Stimulated activated naive CD4-positive, alpha-beta T cell treated with Interleukin-2 at 50 U/mL for 16 hours (primary cell): ENCODE data around the gene CALML5.

ENCODE experiments used
- DNase-seq: peaks from one replicate; lab custom pipeline; 2025; lab: John Stamatoyannopoulos, UW

The CALML5 gene

DNA sequence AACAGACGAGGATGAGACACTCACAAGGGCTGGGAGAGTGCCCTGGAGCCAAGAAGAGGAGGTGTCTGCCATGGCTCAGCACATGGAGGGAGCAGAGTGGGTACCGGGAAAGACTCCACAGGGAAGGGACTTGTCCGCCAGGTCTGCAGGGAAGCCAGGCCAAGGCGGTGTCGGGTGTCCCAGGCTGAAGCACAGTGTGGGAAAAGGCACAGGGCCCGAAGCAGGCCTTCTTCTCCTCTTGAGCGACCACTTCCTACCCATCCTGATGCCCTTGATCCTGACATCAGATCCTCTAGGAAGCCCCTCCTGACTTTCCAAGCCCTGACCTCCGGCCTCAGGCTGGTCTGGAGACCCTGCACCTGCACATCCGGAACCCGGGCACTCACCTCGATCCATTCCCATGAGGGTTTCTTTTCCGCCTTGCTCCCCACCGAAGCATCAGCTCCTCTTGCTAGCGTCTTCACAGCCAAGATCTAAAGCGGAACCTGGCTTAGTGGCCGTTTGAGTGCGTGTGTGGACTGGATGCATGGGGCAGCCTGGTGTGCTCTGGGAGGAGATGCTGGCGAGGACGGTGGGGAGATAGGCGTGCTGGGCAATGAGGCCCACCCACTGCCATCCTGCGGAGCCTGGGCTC, 33.8 kb upstream of the CALML5 start:
- no peak for DNase-seq

- no peak for DNase-seq
These were observed 33.3 kb upstream of the CALML5 start for GRCh38 chr10:5532618-5533097.

DNA sequence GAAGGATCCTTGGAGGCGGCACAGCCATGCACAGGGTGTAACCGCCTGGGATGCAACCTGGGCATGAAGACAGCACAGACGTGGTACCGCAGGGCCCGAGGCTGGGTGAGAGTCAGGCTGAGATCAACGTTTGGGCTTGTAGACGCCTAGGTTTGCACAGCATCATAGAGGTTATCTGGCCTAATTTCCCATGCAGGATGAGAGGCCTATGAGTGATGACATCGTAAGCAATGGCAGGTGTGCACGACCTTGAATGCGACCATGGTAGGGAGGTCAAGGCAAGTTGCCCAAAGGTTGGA, 32.9 kb upstream of the CALML5 start:
- no peak for DNase-seq

- no peak for DNase-seq
These were observed 32.4 kb upstream of the CALML5 start for GRCh38 chr10:5531558-5532306.

- no peak for DNase-seq
These were observed 31.6 kb upstream of the CALML5 start for GRCh38 chr10:5530846-5531557.

DNA sequence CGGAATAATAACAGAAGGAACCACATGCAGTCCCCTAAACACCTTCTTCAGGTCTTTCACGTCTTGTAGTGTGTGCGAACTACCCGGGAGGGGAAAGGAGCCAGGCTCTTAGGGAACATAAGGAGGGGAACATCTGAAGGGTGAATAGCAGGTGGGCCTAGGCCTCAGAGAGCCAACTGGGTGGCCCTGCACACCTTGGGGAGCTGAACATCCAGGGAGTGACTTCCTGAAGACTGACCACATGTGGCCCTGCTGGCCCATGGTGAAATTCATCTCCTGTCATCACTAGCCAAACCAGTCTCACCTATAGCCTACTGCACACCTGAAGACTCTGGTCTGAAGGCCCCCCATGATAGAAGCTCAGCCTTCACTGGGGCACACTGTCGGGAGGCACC, 31.0 kb upstream of the CALML5 start:
- no peak for DNase-seq

DNA sequence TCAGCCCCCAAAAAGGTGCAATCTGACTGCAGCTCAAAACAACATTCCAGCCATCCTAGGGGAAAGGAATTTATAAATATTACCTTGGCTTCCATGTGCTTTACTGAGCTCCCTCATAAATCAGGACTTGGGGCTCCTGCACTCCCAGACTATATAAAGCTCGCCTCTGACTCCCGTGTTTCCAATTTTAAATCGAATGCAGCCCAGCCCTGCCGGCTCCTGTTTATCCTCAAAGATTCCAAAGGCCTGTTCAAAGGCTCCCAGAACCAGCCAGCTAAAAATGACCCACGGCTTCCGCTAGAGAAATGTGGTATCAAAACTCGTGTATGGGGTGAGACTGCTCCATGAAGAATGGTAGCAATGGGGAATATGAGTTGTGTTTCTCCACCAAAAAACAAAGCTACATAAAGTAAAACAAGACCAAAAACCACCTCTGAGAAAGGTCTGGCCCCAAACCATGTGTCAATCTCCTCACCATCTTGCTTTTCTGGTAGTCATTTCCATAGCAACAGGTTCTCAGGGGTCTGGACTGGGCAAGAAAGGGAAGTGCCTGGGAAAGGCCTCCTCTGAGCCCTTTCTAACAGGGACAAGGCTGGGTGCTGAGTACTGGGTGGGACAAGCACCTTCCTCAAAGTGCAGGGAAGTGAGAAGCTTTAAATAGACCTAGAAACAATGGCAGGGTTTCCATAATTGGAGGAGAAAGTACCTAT, 30.5 kb upstream of the CALML5 start:
- DNase-seq, result no peak

- no peak for DNase-seq
These were observed 29.8 kb upstream of the CALML5 start for GRCh38 chr10:5528989-5529701.

GRCh38 chr10:5527332-5528200, 28.2 kb upstream of the CALML5 start:
- no peak for DNase-seq

- no peak for DNase-seq
These were observed 27.4 kb upstream of the CALML5 start for GRCh38 chr10:5526691-5527331.

DNA sequence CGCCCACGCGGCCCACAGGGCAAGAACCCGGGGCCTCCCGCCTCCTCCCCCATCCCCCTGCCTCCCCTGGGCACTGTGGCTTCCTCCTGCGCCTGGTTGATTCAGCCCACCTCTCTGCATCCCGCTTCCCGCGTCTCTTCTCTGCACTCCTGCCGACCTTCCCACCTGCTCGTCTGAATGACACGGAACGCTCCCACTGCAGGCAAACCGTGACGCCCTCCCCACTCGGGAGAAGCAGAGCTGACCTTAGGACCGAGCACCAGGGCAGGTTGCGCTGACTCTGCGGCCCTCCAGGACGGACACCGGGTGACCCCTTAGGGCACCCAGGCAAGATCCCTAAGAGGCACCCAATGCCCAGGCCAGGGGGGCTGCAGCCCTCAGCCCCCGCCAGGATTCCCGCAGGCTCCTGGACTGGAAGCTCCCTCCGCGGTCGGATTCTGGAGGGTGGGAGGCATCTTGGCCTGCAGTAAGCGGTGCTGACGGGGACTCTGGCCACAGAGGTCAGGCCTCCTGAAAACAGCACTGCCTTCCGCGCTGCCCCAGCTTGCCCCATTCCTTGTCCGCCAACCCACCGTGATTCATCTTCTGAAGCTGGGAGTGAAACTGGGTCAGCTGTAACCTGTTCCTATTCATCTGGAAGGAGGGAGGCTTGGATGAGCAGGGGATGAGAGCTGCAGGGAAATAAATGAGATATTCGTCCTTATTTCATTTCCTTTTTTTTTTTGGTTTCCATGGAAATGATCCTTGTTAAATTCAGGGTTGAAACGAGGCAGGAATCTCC, 26.4 kb upstream of the CALML5 start:
- DNase-seq, result no peak

DNA sequence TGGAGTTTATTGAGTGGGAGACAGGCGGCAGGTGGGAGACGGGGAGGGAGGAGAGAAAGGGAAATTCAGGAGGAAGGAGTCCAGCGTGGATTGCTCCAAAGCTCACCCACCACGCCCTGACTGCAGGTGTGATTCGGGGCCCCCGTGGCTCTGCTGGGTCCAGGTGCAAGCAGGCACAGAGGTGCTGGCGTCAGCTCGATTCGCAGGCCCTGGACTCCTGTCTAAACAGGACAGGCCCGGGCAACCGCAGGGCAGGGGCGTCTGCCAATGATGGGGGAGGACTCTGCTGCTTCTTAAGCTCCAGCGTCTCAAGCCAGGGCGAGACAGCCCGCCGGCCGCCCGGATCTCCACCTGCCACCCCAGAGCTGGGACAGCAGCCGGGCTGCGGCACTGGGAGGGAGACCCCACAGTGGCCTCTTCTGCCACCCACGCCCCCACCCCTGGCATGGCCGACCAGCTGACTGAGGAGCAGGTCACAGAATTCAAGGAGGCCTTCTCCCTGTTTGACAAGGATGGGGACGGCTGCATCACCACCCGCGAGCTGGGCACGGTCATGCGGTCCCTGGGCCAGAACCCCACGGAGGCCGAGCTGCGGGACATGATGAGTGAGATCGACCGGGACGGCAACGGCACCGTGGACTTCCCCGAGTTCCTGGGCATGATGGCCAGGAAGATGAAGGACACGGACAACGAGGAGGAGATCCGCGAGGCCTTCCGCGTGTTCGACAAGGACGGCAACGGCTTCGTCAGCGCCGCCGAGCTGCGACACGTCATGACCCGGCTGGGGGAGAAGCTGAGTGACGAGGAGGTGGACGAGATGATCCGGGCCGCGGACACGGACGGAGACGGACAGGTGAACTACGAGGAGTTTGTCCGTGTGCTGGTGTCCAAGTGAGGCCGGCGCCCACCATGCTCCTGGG, 25.5 kb upstream of the CALML5 start, which contains the start of gene CALML3:
Gene CALML3, plus strand, starts transcription at position 321 of the 920 bp plus-strand sequence. Its CDS starts 125 bp downstream, at position 446.
- DNase-seq, result no peak

- no peak for DNase-seq
These were observed 24.6 kb upstream of the CALML5 start for GRCh38 chr10:5523796-5524574.

DNA sequence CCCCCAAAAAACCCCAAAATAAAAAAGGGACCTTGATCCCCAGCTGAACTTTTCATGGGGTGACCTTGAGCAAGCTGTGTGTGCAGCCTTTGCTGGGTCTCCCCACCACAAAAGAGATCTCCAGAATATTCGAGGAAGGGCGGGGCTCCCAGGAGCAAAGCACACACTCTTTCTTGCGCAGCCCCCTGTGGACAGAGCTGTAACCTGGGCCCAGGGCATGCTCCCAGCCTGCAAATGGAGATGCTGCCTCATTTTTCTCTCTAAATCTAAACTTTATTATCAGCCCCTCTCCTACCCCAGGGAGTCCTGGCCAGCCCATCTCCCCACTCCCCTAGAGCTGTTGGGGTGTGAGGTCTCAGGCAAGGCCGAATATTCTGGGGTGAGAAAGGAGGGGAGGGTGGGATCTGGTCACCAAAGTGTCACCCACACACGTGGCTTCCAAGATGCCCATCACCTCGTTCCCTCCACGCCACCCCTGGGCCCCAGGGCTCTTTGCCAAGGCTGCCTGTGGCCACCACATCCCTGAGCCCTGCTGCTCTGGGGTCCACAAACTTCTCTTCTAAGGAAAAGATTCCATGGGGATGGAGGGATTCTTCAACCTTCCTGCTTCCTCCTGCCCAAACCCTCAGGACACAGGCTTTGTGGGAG, 23.7 kb upstream of the CALML5 start:
- DNase-seq, result no peak

DNA sequence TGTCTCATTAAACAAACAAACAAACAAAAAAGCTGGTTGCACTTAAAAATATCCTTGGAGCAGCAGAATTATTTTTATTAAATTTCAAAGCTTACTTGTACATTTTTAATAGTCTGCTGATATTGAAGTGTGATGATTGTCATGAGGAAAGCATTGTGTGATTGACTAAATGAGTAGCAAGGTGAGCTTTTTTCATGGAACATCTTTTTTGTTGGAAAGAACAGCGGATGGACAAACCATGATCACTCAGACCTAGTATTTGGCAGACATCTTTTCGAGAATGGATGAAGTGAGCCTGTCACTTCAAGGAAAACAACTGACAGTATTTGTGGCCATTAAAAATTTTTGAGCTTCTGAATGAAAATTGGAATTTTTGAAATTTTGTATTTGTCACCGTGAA, 19.7 kb upstream of the CALML5 start:
- no peak for DNase-seq

DNA sequence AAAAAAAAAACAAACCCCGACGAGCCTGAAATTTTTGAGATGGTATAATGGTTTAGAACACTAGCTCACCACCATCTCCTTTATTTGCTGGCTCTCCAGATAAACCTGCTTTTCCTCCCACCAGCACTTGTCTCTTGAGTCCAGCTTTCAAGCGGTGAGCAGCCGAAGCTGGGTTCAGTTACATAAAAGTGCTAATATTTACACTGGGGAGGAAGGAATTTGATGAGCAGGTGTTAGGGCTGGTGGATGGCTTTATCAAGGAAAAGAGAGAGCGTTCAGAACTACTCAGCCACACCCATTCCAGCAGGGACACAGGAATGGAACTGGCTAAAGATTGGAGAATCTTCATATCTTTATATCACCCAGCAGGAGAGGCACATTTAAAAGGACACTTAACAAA, 18.8 kb upstream of the CALML5 start:
- no peak for DNase-seq

- no peak for DNase-seq
These were observed 18.2 kb upstream of the CALML5 start for GRCh38 chr10:5517546-5517945.
